ENCODE results near the gene COX5B.

GRCh38 chr2:97658691-97659157 lies 12.9 kb downstream of the COX5B start:
- TF ChIP-seq FOXK1 (CRISPR knock-in tag; IDR thresholded peaks at IDR 0.05; ENCODE audit: borderline replicate concordance) (no peak), NCOA1 (IDR thresholded peaks at IDR 0.05; ENCODE audit: low read depth) (no peak), POLR2A (conservative IDR thresholded peaks at IDR 0.05) (no peak), SOX6 (IDR thresholded peaks at IDR 0.05) (no peak), ZNF12 (CRISPR knock-in tag; IDR thresholded peaks at IDR 0.05) (no peak), IRF2 (CRISPR knock-in tag; IDR thresholded peaks at IDR 0.05) (no peak), HNRNPL (IDR thresholded peaks at IDR 0.05; ENCODE audit: low read depth, low read length) (no peak), USF1 (CRISPR knock-in tag; IDR thresholded peaks at IDR 0.05) (no peak), ZBTB7A (IDR thresholded peaks at IDR 0.05; ENCODE audit: borderline replicate concordance, control insufficient read depth, low read depth, low read length) (no peak), HLTF (IDR thresholded peaks at IDR 0.05) (no peak), EZH2 (IDR thresholded peaks at IDR 0.05; ENCODE audit: borderline replicate concordance, low read depth, low read length) (no peak), ZBTB11 (CRISPR knock-in tag; IDR thresholded peaks at IDR 0.05) (no peak)

All from K562 (cell line).